Activated CD4-positive, alpha-beta memory T cell treated with anti-CD3 and anti-CD28 coated beads, Interleukin-2, amount 10 ng/mL, durations not matched to agents 7 days and 5 days (primary cell): ENCODE measurements around the gene RPEL1. TPM values are rescaled to one million over a fixed set of nuclear protein-coding genes. Genes with fewer than 3 reads are reported as not detected.
A peak's percentile ranks its signal among the peaks of the same experiment; 100 is the strongest.

ENCODE experiments used
- CTCF ChIA-PET: fragments of 350-600 bp; sonication (Branson Sonifier 250); formaldehyde crosslinking; loops from one replicate; lab custom pipeline; 2021; ENCODE audit warnings: antibody characterized with exemption, inconsistent platforms; lab: Charles Lee
- POLR2A ChIA-PET: fragments of 350-600 bp; sonication (Branson Sonifier 250); formaldehyde crosslinking; loops from one replicate; lab custom pipeline; 2021; ENCODE audit warnings: antibody characterized with exemption; lab: Charles Lee
- DNase-seq: peaks from one replicate; pipeline ENCODE4 v3.0.0-alpha.2; 2020
- H3K27ac Mint-ChIP-seq: one replicate; pipeline ENCODE4 v1.8.0; 2021; ENCODE audit warnings: mild to moderate bottlenecking, mixed read lengths
- H3K27me3 Mint-ChIP-seq: one replicate; pipeline ENCODE4 v1.8.0; 2021; ENCODE audit warnings: mixed read lengths
- H3K36me3 Mint-ChIP-seq: one replicate; pipeline ENCODE4 v1.8.0; 2021; ENCODE audit warnings: low read depth, mixed read lengths
- H3K4me1 Mint-ChIP-seq: one replicate; pipeline ENCODE4 v1.8.0; 2021; ENCODE audit warnings: mixed read lengths
- H3K4me3 Mint-ChIP-seq: one replicate; pipeline ENCODE4 v1.8.0; 2021; ENCODE audit warnings: mild to moderate bottlenecking, mixed read lengths
- H3K9me3 Mint-ChIP-seq: one replicate; pipeline ENCODE4 v1.8.0; 2021; ENCODE audit warnings: mixed read lengths
- total RNA-seq, 2 experiments: library from RNA; stranded (reverse); gene quantifications; one replicate each; pipeline ENCODE4 v1.2.3, GENCODE V29; 2021

Gene RPEL1
- total RNA-seq, 2 experiments from 2014 or later = 0.13 TPM; not detected in 1

GRCh38 chr10:103276251-103276895 lies 30.7 kb downstream of the RPEL1 start:
- Mint-ChIP-seq H3K36me3 (peaks cover 4% of the 10 kb centered on the region), H3K4me3 (no peak overlapping the region), H3K27ac (no peak overlapping the region), H3K27me3 (peaks cover 60% of the 10 kb centered on the region), H3K9me3 (no peaks in the 10 kb centered on the region), H3K4me1 (peaks cover 14% of the 10 kb centered on the region)
- POLR2A ChIA-PET = interaction anchor here (1.0 kb wide), 1 partner anchor 154 kb away, joined by 3 read pairs; no protein-coding TSS in a partner anchor
- DNase-seq = no peak
- CTCF ChIA-PET = interaction anchor here (1.4 to 2.2 kb wide), 3 partner anchors 16 to 359 kb away, joined by 4 to 5 read pairs (median 5); partner anchors contain the start of gene CNNM2

GRCh38 chr10:103276896-103277712 lies 31.4 kb downstream of the RPEL1 start, which contains the start of gene INA:
TSS of gene INA (plus strand) at chr10:103277138. CDS start at chr10:103277212, 74 bp downstream.
- POLR2A ChIA-PET = interaction anchor here (1.0 kb wide), 1 partner anchor 155 kb away, joined by 3 read pairs; no protein-coding TSS in a partner anchor
- Mint-ChIP-seq H3K4me1 (peaks cover 14% of the 10 kb centered on the region), H3K27ac (no peak within 1 kb of the TSS), H3K9me3 (no peaks in the 10 kb centered on the region), H3K4me3 (peak within 1 kb of the TSS; percentile 41), H3K27me3 (peaks cover 65% of the 10 kb centered on the region), H3K36me3 (peaks cover 4% of the 10 kb centered on the region)
- peak; percentile 27 for DNase-seq
- CTCF ChIA-PET = interaction anchor here (0.7 to 2.2 kb wide), 5 partner anchors 15 to 359 kb away, joined by 3 to 5 read pairs (median 4); partner anchors contain the start of gene CNNM2

GRCh38 chr10:103277713-103278536 lies 32.2 kb downstream of the RPEL1 start:
- H3K36me3 Mint-ChIP-seq = peaks cover 4% of the 10 kb centered on the region
- peaks cover 14% of the 10 kb centered on the region for H3K4me1 Mint-ChIP-seq
- ChIA-PET POLR2A (no interaction called here), CTCF (interaction anchor here (0.7 to 2.2 kb wide), 5 partner anchors 14 to 360 kb away, joined by 3 to 5 read pairs (median 4); partner anchors contain the start of gene CNNM2)
- peaks cover 70% of the 10 kb centered on the region for H3K27me3 Mint-ChIP-seq
- no peak overlapping the region for H3K27ac Mint-ChIP-seq
- H3K4me3 Mint-ChIP-seq = no peak overlapping the region
- no peak for DNase-seq
- H3K9me3 Mint-ChIP-seq = no peaks in the 10 kb centered on the region

GRCh38 chr10:103278537-103278823 lies 32.8 kb downstream of the RPEL1 start:
- H3K36me3 Mint-ChIP-seq = peaks cover 4% of the 10 kb centered on the region

GRCh38 chr10:103278862-103279298 lies 33.2 kb downstream of the RPEL1 start:
- H3K9me3 Mint-ChIP-seq = no peaks in the 10 kb centered on the region
- H3K27ac Mint-ChIP-seq = peak overlapping the region; percentile 56
- CTCF ChIA-PET = interaction anchor here (1.2 to 1.5 kb wide), 2 partner anchors 37 to 208 kb away, joined by 3 read pairs; no protein-coding TSS in a partner anchor
- peaks cover 4% of the 10 kb centered on the region for H3K36me3 Mint-ChIP-seq
- peaks cover 72% of the 10 kb centered on the region for H3K27me3 Mint-ChIP-seq
- peaks cover 14% of the 10 kb centered on the region for H3K4me1 Mint-ChIP-seq
- POLR2A ChIA-PET = interaction anchor here (1.6 kb wide), 1 partner anchor 13 kb away, joined by 4 read pairs; no protein-coding TSS in a partner anchor
- peak; percentile 59 for DNase-seq
- H3K4me3 Mint-ChIP-seq = peak overlapping the region; percentile 47

More at GRCh38 chr10:103278537-103278823, 32.8 kb downstream of the RPEL1 start:
- Mint-ChIP-seq H3K4me3 (peak overlapping the region; percentile 47), H3K27ac (no peak overlapping the region), H3K27me3 (peaks cover 74% of the 10 kb centered on the region), H3K9me3 (no peaks in the 10 kb centered on the region), H3K4me1 (peaks cover 14% of the 10 kb centered on the region)
- ChIA-PET CTCF (no interaction called here), POLR2A (interaction anchor here (1.6 kb wide), 1 partner anchor 13 kb away, joined by 4 read pairs; no protein-coding TSS in a partner anchor)
- no peak for DNase-seq

- CTCF ChIA-PET = interaction anchor here (1.2 to 1.5 kb wide), 2 partner anchors 38 to 209 kb away, joined by 3 read pairs; no protein-coding TSS in a partner anchor
- Mint-ChIP-seq H3K36me3 (peaks cover 4% of the 10 kb centered on the region), H3K9me3 (no peaks in the 10 kb centered on the region), H3K4me1 (peaks cover 14% of the 10 kb centered on the region), H3K4me3 (no peak overlapping the region), H3K27me3 (peaks cover 75% of the 10 kb centered on the region), H3K27ac (no peak overlapping the region)
- no peak for DNase-seq
- POLR2A ChIA-PET = interaction anchor here (1.4 to 1.6 kb wide), 2 partner anchors 15 to 25 kb away, joined by 3 to 4 read pairs; no protein-coding TSS in a partner anchor
Observed at GRCh38 chr10:103280031-103280430, 34.3 kb downstream of the RPEL1 start.

GRCh38 chr10:103280506-103280905 lies 34.8 kb downstream of the RPEL1 start:
- CTCF ChIA-PET = interaction anchor here (0.6 to 1.5 kb wide), 2 partner anchors 210 to 1096 kb away, joined by 3 read pairs; no protein-coding TSS in a partner anchor
- Mint-ChIP-seq H3K4me1 (peaks cover 14% of the 10 kb centered on the region), H3K36me3 (peaks cover 4% of the 10 kb centered on the region), H3K27ac (no peak overlapping the region), H3K4me3 (no peak overlapping the region), H3K27me3 (peaks cover 70% of the 10 kb centered on the region), H3K9me3 (no peaks in the 10 kb centered on the region)
- POLR2A ChIA-PET = interaction anchor here (1.1 to 1.4 kb wide), 2 partner anchors 25 to 88 kb away, joined by 3 read pairs; no protein-coding TSS in a partner anchor
- DNase-seq = no peak

- Mint-ChIP-seq H3K27ac (no peak overlapping the region), H3K4me1 (peaks cover 10% of the 10 kb centered on the region), H3K4me3 (no peak overlapping the region), H3K27me3 (peaks cover 64% of the 10 kb centered on the region), H3K36me3 (peaks cover 4% of the 10 kb centered on the region), H3K9me3 (no peaks in the 10 kb centered on the region)
- ChIA-PET POLR2A (interaction anchor here (1.1 kb wide), 1 partner anchor 89 kb away, joined by 3 read pairs; no protein-coding TSS in a partner anchor), CTCF (no interaction called here)
- no peak for DNase-seq
Observed at GRCh38 chr10:103281753-103282152, 36.1 kb downstream of the RPEL1 start.

GRCh38 chr10:103282961-103283360 lies 37.3 kb downstream of the RPEL1 start:
- no peak overlapping the region for H3K4me3 Mint-ChIP-seq
- DNase-seq = no peak
- H3K27ac Mint-ChIP-seq = no peak overlapping the region
- H3K9me3 Mint-ChIP-seq = no peaks in the 10 kb centered on the region
- H3K4me1 Mint-ChIP-seq = peaks cover 7% of the 10 kb centered on the region
- ChIA-PET CTCF (no interaction called here), POLR2A (no interaction called here)
- H3K27me3 Mint-ChIP-seq = peaks cover 64% of the 10 kb centered on the region
- H3K36me3 Mint-ChIP-seq = peaks cover 4% of the 10 kb centered on the region

- no peak for DNase-seq
- Mint-ChIP-seq H3K4me3 (no peak overlapping the region), H3K9me3 (no peaks in the 10 kb centered on the region), H3K36me3 (no peaks in the 10 kb centered on the region), H3K27ac (no peak overlapping the region), H3K27me3 (peaks cover 64% of the 10 kb centered on the region), H3K4me1 (no peaks in the 10 kb centered on the region)
- CTCF ChIA-PET = no interaction called here
- POLR2A ChIA-PET = no interaction called here
Observed at GRCh38 chr10:103284170-103284569, 38.5 kb downstream of the RPEL1 start.

GRCh38 chr10:103287992-103288391 lies 42.3 kb downstream of the RPEL1 start:
- no peak for DNase-seq
- Mint-ChIP-seq H3K9me3 (no peaks in the 10 kb centered on the region), H3K36me3 (no peaks in the 10 kb centered on the region), H3K27me3 (peaks cover 43% of the 10 kb centered on the region), H3K4me3 (no peak overlapping the region), H3K4me1 (no peaks in the 10 kb centered on the region), H3K27ac (no peak overlapping the region)
- CTCF ChIA-PET = no interaction called here
- POLR2A ChIA-PET = no interaction called here

GRCh38 chr10:103291588-103291987 lies 45.9 kb downstream of the RPEL1 start:
- Mint-ChIP-seq H3K27me3 (peaks cover 34% of the 10 kb centered on the region), H3K9me3 (no peaks in the 10 kb centered on the region), H3K27ac (no peak overlapping the region), H3K4me3 (no peak overlapping the region), H3K4me1 (no peaks in the 10 kb centered on the region), H3K36me3 (no peaks in the 10 kb centered on the region)
- ChIA-PET CTCF (interaction anchor here (0.9 kb wide), 1 partner anchor 14 kb away, joined by 4 read pairs; the partner anchor contains the start of gene INA), POLR2A (no interaction called here)
- DNase-seq = no peak
